ENCODE measurements around the gene CD109.
"Not testable (repeated sequence)": the region's sequence is repeated elsewhere in the genome, so short reads cannot be mapped to it uniquely, and the experiment has no call there.

Gene CD109

DNA sequence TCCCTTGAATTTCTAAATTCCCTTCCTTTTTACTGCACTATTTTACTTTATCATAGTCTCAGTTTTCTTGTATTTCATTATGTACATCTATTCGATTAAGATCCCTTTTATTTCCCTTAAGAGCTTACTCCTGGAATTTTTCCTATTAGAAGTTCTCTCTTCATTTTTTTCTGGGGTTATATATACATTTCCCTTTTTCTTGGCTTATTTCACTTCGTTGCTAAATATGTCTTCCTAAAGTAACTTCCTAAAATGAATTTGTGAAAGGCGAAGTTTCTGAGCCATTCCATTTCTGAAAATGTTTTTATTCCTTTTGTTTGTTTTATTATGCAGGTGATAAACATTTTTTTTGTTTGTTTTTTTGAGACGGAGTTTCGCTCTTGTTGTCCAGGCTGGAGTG, 5.9 kb upstream of the CD109 start:
- DNase-seq, result no peak

DNA sequence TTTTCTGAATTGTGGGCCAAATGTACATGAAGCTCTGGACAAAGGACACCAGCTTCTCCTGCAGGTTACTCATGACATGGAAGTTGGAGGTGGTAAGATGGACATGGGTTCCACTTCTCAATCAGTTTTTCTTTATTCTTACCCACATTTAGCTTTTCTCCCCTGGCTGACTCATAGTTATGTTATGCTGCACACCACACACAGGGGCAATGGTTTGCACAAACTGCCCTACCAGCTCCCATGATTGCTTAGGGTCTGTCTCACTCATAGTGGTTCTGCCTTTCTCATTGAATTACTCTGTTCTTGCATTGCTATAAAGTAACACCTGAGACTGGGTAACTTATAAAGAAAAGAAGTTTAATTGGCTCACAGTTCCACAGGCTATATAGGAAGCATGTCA, 4.5 kb upstream of the CD109 start:
- no peak for DNase-seq

DNA sequence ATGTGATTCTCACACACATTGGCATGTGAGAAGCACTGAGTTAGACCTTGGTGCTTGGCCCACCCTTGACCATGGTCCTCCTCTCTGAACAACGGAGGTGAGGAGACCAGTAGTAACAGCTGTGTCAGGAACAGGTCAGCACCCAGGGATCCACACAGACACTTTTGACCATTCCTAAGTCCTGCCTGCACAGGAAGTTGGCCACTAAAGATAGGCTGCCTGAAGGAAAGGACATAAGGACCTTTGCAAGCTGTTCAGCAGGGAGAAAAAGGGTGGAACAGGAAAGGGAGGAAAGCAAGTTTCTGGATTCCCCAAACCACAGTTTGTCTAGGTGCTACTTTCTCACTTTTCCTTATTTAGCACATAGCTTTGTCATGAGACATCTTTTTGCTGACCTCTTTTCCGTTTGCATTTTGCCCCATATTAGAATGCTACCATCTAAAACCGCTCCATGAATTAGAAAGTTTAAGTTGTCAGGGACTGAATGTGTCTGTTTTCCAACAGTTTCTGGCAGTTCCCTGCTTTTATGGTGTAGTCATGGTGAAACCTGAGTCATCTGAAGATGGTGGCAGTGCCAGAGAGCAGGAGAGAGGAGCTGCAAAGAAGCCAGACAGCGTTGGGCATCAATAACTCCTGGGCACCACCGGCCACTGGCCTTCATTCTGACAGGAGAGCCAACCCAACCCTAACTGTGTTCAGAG, 1.1 kb upstream of the CD109 start:
- no peak for DNase-seq

DNA sequence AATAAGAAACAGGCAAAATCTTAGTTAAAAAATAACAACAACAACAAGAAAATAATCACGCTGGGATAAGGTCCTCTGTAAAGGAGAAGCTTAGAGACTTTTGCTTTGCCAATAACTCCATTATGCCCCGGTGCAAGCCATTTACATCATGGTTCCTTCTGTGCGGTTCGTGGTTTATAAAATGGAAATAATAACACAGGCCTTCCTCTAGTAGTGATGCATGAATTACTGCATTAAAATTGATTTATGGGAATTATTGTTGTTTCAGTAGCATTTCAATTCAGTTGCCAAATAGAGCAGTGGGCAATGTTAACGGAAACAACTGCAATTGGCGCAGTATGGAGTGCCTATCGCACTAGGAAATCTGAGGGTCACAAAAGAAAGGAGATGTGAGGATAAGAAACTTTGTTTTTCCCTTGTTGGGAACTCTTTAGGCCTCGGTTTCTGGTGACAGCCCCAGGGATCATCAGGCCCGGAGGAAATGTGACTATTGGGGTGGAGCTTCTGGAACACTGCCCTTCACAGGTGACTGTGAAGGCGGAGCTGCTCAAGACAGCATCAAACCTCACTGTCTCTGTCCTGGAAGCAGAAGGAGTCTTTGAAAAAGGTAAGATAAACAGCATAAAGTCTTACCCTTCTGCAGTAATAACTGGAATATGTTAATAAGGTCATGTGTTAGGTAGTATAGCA, 1.1 kb downstream of the CD109 start:
- DNase-seq, result no peak

DNA sequence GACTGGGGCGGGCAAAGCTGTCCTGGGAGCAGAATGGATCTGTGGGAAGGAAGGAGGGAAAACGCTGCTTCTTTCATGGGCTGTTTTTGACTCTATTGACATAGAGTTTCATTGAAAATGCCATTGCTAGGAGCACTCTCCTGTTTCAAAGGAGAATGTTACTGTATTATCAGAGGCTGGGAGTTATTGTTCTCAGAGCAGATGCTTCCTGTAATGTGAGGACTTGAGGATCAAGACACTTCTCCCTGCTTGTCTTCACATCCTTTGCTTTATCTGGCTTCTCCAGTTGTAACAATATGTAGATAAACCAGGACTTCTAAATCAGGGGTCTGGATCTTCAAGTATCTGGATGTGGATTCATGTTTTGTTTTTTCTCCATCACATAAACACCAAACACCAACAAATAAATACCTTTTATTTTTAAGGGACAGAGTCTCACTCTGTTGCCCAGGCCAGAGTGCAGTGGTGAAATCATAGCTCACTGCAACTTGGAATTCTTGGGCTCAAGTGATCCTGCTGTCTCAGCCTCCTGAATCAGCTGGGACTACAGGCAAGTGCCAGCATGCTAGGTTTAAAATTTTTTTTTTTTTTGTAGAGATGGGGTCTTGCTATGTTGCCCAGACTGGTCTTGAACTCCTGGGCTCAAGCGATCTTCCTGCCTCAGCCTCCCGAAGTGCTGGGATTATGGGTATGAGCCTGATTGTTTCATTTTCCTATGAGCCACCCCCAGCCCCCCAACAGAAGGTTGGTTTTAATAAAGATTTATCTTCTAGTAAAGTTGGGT, 3.9 kb downstream of the CD109 start:
- no peak for DNase-seq

DNA sequence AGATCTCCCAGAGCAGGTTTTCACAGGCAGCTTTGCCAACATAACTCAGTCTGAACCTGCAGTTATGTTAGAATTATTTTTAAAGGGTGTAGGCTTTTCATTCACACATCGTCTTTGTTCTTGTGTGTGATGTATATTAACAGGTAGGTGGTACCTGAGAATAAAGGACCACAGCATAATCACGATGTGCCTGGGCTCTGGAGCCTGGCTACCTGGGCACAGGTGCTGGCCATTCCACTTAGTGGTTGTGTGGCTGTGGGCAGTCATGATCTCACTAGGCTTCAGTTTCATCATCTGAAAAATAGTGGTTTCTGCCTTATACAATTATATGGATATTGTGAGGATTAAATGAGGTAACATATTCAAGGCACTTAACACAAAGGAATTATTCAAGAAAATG, 6.4 kb downstream of the CD109 start:
- DNase-seq, result no peak

DNA sequence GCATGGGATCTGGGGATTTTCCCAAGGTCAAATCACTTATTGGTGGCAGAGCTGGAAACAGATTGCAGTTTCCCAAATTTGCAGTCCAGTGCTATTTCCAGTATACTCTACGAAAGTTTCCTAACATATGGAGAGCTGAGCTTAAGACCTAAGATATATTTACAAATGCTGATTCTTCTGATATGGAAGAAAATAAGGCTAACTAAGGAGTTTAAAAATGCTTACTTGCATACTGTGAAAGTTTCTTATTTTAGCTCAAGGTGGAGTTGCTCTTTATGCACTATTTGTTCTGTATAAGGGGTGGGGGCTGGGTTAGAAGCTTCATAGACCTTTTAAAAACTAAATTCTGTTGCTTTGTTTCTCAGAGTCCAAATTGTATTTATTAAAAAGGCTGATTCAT, 7.5 kb downstream of the CD109 start:
- no peak for DNase-seq

DNA sequence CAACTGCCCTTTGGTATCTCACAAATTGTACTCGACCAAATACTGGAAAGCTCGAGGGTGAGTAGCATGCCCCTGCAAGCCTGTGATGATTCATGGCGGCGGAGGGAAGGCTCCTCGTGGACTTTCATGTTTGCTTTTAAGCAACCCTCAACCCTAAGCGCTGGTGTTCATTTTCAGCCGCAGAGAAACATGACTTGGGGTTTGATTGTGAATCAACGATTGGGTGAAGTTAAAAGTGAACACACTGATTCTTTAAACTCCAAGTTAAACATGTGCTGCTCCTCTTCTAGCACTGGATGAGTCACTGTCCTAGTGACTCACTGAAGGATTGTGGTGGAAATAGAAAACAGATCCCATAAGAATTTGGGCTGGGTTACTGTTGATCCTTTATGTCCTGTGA, 8.3 kb downstream of the CD109 start:
- no peak for DNase-seq

DNA sequence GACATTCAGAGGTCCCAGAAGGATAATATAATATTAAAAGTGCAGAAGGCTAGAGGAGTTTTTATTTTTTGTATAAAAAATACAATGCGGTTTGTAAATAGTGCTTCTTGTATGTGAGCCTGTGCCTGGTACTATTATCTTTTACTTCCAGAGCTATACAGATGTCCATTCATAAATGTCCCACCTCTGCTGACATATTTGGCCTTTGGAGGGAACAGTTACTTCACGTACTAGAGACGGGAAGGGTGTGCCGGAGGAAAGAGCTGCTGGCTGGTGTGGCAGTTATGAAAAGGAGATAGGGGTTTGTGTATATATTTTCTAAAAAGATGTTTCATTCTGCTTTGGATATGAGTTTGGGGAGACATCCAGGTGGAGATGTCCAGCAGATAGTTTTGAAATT, 8.8 kb downstream of the CD109 start:
- no peak for DNase-seq

DNA sequence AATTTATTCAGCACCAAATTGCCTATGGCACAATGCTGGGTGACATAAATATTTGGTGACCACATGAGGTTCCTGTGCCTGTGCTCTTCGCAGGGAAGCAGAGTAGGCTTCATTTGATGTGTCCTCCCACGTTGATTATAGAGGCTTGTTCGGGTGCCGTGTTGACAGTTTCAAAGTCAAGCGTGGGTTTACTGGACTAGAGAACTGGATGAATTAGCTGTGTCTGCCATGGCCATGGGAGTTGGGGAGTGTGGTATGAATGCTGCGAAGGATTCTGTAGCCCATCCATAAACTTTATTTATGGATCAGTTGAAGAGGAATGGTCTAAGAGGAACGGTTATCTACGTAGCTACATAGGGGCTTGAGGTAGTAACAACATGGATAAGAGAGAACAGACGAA, 11.0 kb downstream of the CD109 start:
- DNase-seq, result no peak

DNA sequence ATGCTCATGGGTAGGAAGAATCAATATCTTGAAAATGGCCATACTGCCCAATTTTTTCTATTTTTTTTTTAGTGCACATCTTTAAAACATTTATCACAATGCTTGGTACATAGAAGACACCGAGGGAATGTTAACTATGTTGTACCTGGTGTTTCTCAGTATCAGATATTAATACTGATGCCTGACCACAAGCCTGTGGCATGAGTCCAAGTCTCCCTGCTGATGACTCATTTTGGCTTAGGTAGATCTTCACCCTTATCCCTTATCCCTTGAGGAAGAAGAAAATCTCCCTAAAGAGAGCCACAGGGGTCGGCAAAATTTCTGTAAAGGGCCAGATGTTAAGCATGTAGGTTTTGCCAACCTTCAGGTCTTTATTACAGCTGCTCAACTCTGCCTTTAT, 14.5 kb downstream of the CD109 start:
- DNase-seq, result no peak

DNA sequence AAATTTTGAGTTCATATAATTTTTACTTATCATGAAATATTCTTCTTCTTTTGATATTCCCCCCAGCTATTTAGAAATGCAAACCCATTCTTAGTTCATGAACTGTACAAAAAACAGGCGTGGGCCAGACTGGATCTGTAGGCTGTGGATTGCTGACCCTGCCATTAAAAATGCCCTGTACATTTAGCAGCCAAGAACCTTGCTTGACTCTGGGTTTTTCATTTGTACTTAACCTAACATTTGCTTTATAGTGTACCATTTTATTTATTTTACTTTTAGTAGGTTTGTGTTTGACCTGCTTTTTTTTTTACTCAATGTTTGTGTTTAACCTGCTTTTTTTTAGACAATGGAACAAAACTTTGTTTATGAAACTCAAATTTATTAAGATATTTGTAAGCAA, 14.9 kb downstream of the CD109 start:
- DNase-seq, result no peak

DNA sequence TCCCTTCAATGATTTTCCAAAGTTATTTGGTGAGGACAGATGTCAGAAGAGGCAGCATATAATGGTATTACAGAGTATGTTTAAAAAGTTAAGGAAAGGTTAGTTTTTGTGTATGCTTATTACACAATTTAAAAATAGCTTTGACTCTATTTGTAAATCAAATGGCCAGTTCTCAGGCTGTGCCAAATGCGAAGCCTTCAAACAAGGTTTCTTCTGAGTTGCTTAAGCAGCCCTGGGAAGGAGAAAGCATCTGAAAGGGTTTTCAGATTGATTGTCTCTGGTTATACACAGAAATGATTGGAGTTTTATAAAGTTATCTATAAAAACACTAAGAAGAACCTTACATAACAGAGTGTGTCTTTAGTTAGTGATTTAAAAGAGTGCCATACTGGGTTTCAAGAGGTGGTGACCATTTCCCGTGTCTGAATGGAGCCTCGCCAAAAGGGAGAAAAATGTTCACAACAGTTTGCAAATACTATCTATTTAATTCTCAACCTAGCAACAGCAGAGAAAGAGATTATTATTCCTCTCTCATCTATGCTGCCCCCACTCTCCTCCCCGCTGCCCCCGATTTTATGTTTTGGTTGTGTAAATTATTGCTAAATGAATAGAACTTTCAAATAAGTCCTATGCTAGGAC, 16.7 kb downstream of the CD109 start:
- no peak for DNase-seq

DNA sequence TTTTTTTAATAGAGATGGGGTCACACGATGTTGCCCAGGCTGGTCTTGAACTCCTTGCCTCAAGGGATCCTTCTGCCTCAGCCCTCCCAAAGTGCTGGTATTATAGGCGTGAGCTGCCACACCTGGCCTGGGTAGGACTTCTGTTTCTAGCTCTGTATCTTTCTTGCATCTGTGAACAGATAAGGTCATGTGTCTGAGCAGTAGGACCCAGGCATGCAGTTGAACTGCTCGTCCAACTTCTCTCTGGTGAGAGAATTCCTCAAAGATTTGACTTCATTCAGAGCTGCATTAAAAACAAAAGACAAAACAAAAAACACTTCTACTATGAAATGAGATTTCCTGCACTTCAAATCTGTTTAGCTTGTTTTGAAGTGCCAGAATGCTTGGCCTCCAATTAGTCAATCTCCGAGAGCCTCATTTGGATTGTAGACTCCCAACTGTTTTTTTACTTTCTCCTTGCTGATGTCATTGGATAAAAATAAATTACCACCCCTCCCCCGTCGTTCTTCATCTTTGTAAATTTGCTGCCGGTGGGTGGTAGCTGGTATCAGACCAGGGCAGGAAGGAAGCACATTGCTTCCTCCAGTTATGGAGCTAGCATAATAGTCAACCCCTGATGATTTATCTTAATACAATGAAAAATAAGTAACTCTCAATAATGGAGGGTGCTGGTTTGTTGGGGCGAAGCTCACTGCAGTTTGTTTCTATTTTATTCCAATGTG, 17.6 kb downstream of the CD109 start:
- no peak for DNase-seq

DNA sequence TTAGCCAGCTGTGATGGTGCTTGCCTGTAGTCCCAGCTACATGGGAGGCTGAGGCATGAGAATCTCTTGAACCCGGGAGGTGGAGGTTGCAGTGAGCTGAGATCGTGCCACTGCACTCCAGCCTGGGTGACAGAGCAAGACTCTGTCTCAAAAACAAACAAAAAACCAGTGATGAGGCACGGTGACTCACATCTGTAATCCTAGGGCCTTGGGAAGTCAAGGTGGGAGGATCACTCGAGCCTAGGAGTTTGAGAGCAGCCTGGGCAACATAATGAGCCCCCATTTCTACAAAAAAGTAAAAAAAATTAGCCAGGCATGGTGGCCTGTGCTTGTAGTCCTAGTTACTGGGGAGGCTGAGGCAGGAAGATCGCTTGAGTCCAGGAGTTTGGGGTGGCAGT, 19.1 kb downstream of the CD109 start:
- not testable (repeated sequence) for DNase-seq

DNA sequence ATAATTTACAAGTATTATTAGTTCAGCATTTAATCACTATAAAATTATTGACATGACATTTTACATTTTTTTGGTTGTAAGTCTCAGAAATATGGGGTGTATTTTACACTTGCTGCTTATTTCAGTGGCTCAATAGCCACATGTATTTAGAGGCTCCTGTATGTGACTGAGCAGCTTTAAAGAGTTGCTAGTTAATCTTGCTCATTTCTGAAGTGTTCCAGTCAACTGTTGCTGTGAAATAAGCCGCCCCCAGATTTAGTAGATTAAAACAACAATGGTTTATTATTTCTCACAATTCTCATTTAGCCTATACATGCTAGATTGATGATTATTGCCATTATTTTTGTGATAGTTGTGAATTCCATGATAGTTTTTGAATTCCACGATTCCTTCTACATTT, 23.0 kb downstream of the CD109 start:
- no peak for DNase-seq

DNA sequence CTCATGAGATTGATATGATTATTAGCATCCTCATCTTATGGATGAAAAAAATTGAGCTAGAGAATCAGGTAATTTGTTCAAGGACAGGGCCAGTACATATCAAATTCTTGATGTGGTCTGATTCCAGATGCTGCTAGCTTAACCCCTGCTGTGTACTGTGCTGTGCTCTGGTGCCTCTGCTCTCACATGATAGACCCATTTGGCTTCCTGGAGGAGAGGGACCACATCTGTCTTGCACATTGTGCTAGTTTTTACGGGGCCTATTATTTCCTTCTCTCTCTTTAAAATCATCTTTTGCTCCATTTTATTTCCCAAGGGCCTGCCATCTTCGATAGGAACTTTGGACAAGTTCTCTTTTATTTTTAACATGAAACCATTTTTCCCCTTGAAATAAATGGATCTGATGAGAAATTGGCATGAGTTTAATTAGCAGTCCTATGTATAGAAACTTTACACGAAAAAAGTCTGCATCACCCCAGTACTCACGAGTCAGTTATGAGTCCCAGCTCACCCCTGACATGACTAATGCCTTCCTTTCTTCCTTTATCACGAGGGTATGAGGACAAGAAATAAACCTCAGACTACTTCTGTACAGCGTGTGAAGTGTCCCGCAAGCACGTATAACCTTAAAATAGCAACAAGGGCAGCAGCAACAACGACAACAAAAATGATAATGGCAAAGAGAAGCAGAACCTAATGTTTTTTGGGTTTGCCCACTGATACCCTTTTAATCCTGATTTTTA, 26.5 kb downstream of the CD109 start:
- peak in 1 of 2 donors; percentile 35 for DNase-seq

DNA sequence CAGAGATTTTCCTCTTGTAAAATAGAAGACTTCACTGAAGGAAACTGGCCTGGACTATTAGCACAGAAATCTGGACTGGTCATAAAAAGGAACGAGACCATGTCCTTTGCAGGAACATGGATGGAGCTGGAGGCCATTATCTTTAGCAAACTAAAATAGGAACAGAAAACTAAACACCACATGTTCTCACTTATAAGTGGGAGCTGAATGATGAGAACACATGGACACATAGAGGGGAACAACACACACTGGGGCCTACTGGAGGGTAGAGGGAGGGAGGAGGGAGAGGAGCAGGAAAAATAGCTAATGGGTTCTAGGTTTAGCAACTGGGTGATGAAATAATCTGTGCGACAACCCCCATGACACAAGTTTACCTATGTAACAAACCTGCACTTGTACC, 27.5 kb downstream of the CD109 start:
- DNase-seq, result not testable (repeated sequence)

DNA sequence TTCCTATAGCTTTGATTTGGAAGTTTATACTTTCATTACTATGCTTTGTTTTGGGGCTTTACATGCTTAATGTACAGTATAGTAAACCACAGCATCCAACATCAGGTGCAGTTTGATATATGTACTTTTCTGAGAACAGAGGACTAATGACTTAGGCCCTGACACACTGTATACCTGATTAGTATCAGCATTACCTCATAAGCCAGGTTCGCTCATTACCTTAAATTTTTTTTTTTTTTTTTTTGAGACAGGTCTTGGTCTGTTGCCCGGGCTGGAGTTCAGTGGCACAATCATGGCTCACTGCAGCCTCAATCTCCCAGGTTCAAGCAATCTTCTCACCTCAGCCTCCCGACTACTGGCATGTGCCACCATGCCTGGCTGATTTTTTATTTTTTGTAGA, 28.4 kb downstream of the CD109 start:
- no peak for DNase-seq

DNA sequence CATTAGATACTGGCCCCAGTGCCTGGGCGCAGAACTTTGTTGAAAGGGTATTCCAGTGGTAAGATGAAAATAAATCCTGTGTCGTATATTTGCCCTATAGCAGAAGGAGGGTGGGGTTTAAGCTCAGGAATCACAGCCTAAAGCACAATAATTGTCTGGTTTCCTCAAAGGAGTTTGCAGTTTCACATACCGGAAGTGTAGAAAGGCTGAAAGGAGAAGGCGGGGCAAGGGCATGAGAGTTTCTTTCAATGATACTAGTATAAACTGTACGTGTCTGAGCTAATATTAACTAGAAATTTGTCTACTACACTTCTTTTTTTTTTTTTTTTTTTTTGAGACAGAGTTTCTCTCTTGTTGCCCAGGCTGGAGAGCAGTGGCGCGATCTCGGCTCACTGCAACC, 29.2 kb downstream of the CD109 start:
- DNase-seq, result peak; percentile 29 to 58

DNA sequence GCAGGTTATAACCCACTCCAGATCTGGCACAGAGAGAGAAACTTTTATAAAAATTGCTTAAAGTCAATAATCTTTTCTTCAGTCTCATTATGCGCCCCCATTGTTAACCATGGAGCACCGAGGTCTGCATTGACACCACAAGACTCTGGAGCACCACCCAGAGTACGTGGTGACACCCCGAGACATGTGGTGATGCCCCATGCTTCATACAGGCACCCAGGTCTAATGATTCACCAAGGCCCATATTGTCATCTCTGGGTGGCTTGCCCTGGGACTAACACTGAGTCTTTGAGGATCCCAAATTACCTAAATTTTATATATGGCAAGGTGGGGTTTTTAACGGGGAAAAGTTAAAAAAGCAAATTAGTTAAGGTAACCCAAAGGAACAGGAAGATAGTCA, 31.1 kb downstream of the CD109 start:
- no peak for DNase-seq

DNA sequence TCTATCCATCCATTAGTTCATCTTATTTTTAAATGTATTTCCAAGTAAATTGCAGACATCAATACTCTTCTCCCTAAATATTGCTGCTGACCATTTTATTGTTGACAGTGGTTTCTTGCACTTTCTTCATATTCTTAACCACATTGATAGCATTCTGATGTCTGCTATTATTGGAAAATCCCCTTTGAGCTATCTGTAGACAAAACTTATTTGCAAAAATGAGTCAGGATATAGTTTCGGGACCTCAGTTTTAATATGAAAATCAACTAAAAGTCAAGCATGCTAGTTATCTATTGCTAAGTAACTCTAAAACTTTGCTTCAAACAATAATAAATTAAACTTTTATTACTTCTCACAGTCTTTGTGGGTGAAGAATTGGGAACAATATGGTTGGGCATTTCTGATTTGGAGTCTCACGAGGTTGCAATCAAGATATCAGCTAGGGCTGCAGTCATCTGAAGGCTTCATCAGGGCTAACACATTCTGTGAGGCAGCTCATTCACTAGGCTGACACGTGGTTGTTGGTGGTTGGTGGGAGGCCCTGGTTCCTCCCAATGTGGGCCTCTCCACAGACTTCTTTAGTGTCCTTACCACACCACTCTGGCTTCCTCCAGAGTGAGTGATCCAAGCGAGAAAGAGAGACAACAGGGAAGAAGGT, 32.7 kb downstream of the CD109 start:
- DNase-seq, result no peak
